Activated B cell treated with CpG ODN at 0.5 μM for 24 hours (primary cell): Measurements from ENCODE around the gene NDE1. TPM values are rescaled to one million over a fixed set of nuclear protein-coding genes. Genes with fewer than 3 reads are reported as not detected.

Experiments used
- ATAC-seq: fragments of 200-7000 bp; cut with Tn5 transposase; one replicate; pipeline ENCODE4 v1.10.0; 2021; ENCODE audit warnings: low read depth, mild to moderate bottlenecking, moderate library complexity
- CTCF ChIA-PET: fragments of 350-600 bp; sonication (Branson Sonifier 250); formaldehyde crosslinking; loops from one replicate; lab custom pipeline; 2021; ENCODE audit warnings: antibody characterized with exemption; lab: Charles Lee
- POLR2A ChIA-PET: fragments of 350-600 bp; sonication (Branson Sonifier 250); formaldehyde crosslinking; loops from one replicate; lab custom pipeline; 2021; ENCODE audit warnings: antibody characterized with exemption; lab: Charles Lee
- DNase-seq: peaks from one replicate; pipeline ENCODE4 v3.0.0; 2022
- H3K27ac Mint-ChIP-seq: one replicate; pipeline ENCODE4 v1.8.0; 2020; ENCODE audit warnings: mixed read lengths
- H3K27me3 Mint-ChIP-seq: one replicate; pipeline ENCODE4 v1.8.0; 2021; ENCODE audit warnings: mixed read lengths
- H3K36me3 Mint-ChIP-seq: one replicate; pipeline ENCODE4 v1.8.0; 2021; ENCODE audit warnings: low read depth, mixed read lengths
- H3K4me1 Mint-ChIP-seq: one replicate; pipeline ENCODE4 v1.8.0; 2021; ENCODE audit warnings: mixed read lengths
- H3K4me3 Mint-ChIP-seq: one replicate; pipeline ENCODE4 v1.8.0; 2020; ENCODE audit warnings: mild to moderate bottlenecking, mixed read lengths
- H3K9me3 Mint-ChIP-seq: one replicate; pipeline ENCODE4 v1.8.0; 2020; ENCODE audit warnings: mixed read lengths
- CTCF ChIP-seq: fragments of 200-600 bp; IDR thresholded peaks from one replicate; pipeline ENCODE4 v1.8.0; 2022; ENCODE audit warnings: antibody characterized with exemption, mild to moderate bottlenecking
- intact Hi-C: fragments of 100-400 bp; cut with micrococcal nuclease; formaldehyde crosslinking; loops from one replicate; pipeline ENCODE4 v1.15.1; 2024
- total RNA-seq: library from RNA; stranded (reverse); gene quantifications from 2 replicates; pipeline ENCODE4 v1.2.3, GENCODE V29; 2022

The NDE1 gene
- total RNA-seq, 1 donor from 2014 or later, result 163 TPM

GRCh38 chr16:15640966-15641365 lies 9.1 kb upstream of the NDE1 start:
- POLR2A ChIA-PET, result interaction anchor here (1.2 to 7.3 kb wide), 5 partner anchors 9 to 214 kb away, joined by 3 to 142 read pairs (median 52); partner anchors contain the start of gene NDE1
- Mint-ChIP-seq H3K4me1 (peaks cover 84% of the 10 kb centered on the region), H3K27me3 (no peaks in the 10 kb centered on the region), H3K9me3 (no peaks in the 10 kb centered on the region), H3K36me3 (peaks cover 51% of the 10 kb centered on the region), H3K4me3 (peak overlapping the region; percentile 84), H3K27ac (peak overlapping the region; percentile 98)
- no peak for DNase-seq
- ATAC-seq, result no peak
- TF ChIP-seq CTCF, result no peak
- CTCF ChIA-PET, result interaction anchor here (2.4 to 3.2 kb wide), 2 partner anchors 9 to 214 kb away, joined by 16 to 17 read pairs; no protein-coding TSS in a partner anchor
- intact Hi-C loops, result loop anchor here (5.0 to 10.0 kb wide), 2 partner anchors 244 to 1009 kb away; partner anchors contain the start of genes BFAR, CEP20 and PARN

- peak overlapping the region; percentile 84 for H3K4me3 Mint-ChIP-seq
- intact Hi-C loops, result loop anchor here (1.0 to 10.0 kb wide), 4 partner anchors 10 to 1010 kb away; partner anchors contain the start of genes BFAR, CEP20 and PARN
- no peak for TF ChIP-seq CTCF
- no peaks in the 10 kb centered on the region for H3K9me3 Mint-ChIP-seq
- peaks cover 43% of the 10 kb centered on the region for H3K36me3 Mint-ChIP-seq
- peak overlapping the region; percentile 98 for H3K27ac Mint-ChIP-seq
- no peak for ATAC-seq
- ChIA-PET POLR2A (interaction anchor here (0.5 to 7.3 kb wide), 16 partner anchors 10 to 365 kb away, joined by 3 to 142 read pairs (median 6); partner anchors contain the start of genes BMERB1, CEP20 and NDE1), CTCF (interaction anchor here (0.7 to 4.0 kb wide), 12 partner anchors 7 to 218 kb away, joined by 3 to 20 read pairs (median 5); no protein-coding TSS in a partner anchor)
- no peak for DNase-seq
- peaks cover 83% of the 10 kb centered on the region for H3K4me1 Mint-ChIP-seq
- H3K27me3 Mint-ChIP-seq, result no peaks in the 10 kb centered on the region
Observed at GRCh38 chr16:15641753-15642556, 8.1 kb upstream of the NDE1 start.

- Mint-ChIP-seq H3K4me3 (peak overlapping the region; percentile 84), H3K27me3 (no peaks in the 10 kb centered on the region), H3K4me1 (peaks cover 82% of the 10 kb centered on the region), H3K27ac (peak overlapping the region; percentile 98), H3K9me3 (no peaks in the 10 kb centered on the region), H3K36me3 (peaks cover 36% of the 10 kb centered on the region)
- ATAC-seq (peak; percentile 67), DNase-seq (peak; percentile 74)
- ChIA-PET POLR2A (interaction anchor here (0.5 to 7.3 kb wide), 24 partner anchors 9 to 1428 kb away, joined by 3 to 142 read pairs (median 6); partner anchors contain the start of genes BFAR, BMERB1, CEP20 and NDE1), CTCF (interaction anchor here (0.7 to 4.0 kb wide), 12 partner anchors 8 to 218 kb away, joined by 3 to 20 read pairs (median 5); no protein-coding TSS in a partner anchor)
- intact Hi-C loops, result loop anchor here (1.0 to 10.0 kb wide), 8 partner anchors 9 to 1010 kb away; partner anchors contain the start of genes BFAR, CEP20 and PARN
- TF ChIP-seq CTCF, result no peak
Observed at GRCh38 chr16:15642557-15643047, 7.4 kb upstream of the NDE1 start.

GRCh38 chr16:15643048-15643945 lies 6.7 kb upstream of the NDE1 start, which contains the start of gene MARF1:
MARF1 (minus strand) TSS chr16:15643154; CDS start chr16:15639233, 3,921 bp downstream.
- Mint-ChIP-seq H3K27ac (peak within 1 kb of the TSS; percentile 98), H3K4me3 (peak within 1 kb of the TSS; percentile 84), H3K27me3 (no peaks in the 10 kb centered on the region), H3K9me3 (no peaks in the 10 kb centered on the region), H3K4me1 (peaks cover 75% of the 10 kb centered on the region), H3K36me3 (peaks cover 32% of the 10 kb centered on the region)
- ATAC-seq (peak; percentile 73), DNase-seq (peak; percentile 100)
- TF ChIP-seq CTCF, result no peak
- ChIA-PET CTCF (interaction anchor here (0.7 to 4.0 kb wide), 9 partner anchors 8 to 219 kb away, joined by 3 to 20 read pairs (median 7); no protein-coding TSS in a partner anchor), POLR2A (interaction anchor here (0.5 to 7.3 kb wide), 23 partner anchors 8 to 1645 kb away, joined by 3 to 142 read pairs (median 6); partner anchors contain the start of genes BFAR, BMERB1, CEP20 and NDE1)
- intact Hi-C loops, result loop anchor here (1.0 to 10.0 kb wide), 6 partner anchors 8 to 1011 kb away; partner anchors contain the start of genes BFAR, CEP20 and PARN
